ENCODE measurements around the gene TBCC.

Gene TBCC

GRCh38 chr6:42745640-42746462 lies at the start of gene TBCC:
TBCC (minus strand) TSS chr6:42746103; CDS start chr6:42746073, 30 bp downstream.
- DNase-seq (ENCODE audit: low read depth in 1 of 2, low spot score in 1 of 2), result peak; percentile 85 to 89

GRCh38 chr6:42795651-42796050 lies 49.7 kb upstream of the TBCC start:
- no peak for DNase-seq (ENCODE audit: low read depth in 1 of 2, low spot score in 1 of 2)

GRCh38 chr6:42791706-42792320 lies 45.9 kb upstream of the TBCC start:
- DNase-seq (ENCODE audit: low read depth in 1 of 2, low spot score in 1 of 2), result no peak

GRCh38 chr6:42790549-42791181 lies 44.8 kb upstream of the TBCC start:
- DNase-seq (ENCODE audit: low read depth in 1 of 2, low spot score in 1 of 2), result no peak

- DNase-seq (ENCODE audit: low read depth in 1 of 2, low spot score in 1 of 2), result no peak
These were observed 42.8 kb upstream of the TBCC start for GRCh38 chr6:42788671-42789070.

GRCh38 chr6:42787063-42787472 lies 41.2 kb upstream of the TBCC start:
- no peak for DNase-seq (ENCODE audit: low read depth in 1 of 2, low spot score in 1 of 2)

GRCh38 chr6:42786525-42786985 lies 40.7 kb upstream of the TBCC start:
- no peak for DNase-seq (ENCODE audit: low read depth in 1 of 2, low spot score in 1 of 2)

- no peak for DNase-seq (ENCODE audit: low read depth in 1 of 2, low spot score in 1 of 2)
These were observed 39.0 kb upstream of the TBCC start for GRCh38 chr6:42784717-42785498.

- no peak for DNase-seq (ENCODE audit: low read depth in 1 of 2, low spot score in 1 of 2)
These were observed 38.2 kb upstream of the TBCC start for GRCh38 chr6:42783876-42784642.

- DNase-seq (ENCODE audit: low read depth in 1 of 2, low spot score in 1 of 2), result peak; percentile 59 to 66
These were observed 37.4 kb upstream of the TBCC start for GRCh38 chr6:42783177-42783875.

GRCh38 chr6:42782689-42783176 lies 36.8 kb upstream of the TBCC start:
- peak; percentile 46 to 60 for DNase-seq (ENCODE audit: low read depth in 1 of 2, low spot score in 1 of 2)

GRCh38 chr6:42781796-42782688 lies 36.1 kb upstream of the TBCC start, which contains the start of gene BICRAL:
BICRAL (plus strand) TSS chr6:42782052; CDS start chr6:42822023, 39,971 bp downstream.
- peak; percentile 41 to 53 for DNase-seq (ENCODE audit: low read depth in 1 of 2, low spot score in 1 of 2)

GRCh38 chr6:42781546-42781795 lies 35.6 kb upstream of the TBCC start:
- no peak for DNase-seq (ENCODE audit: low read depth in 1 of 2, low spot score in 1 of 2)

- no peak for DNase-seq (ENCODE audit: low read depth in 1 of 2, low spot score in 1 of 2)
These were observed 33.6 kb upstream of the TBCC start for GRCh38 chr6:42779521-42779920.

- DNase-seq (ENCODE audit: low read depth in 1 of 2, low spot score in 1 of 2), result no peak
These were observed 32.2 kb upstream of the TBCC start for GRCh38 chr6:42778122-42778521.

GRCh38 chr6:42777126-42777822 lies 31.4 kb upstream of the TBCC start:
- DNase-seq (ENCODE audit: low read depth in 1 of 2, low spot score in 1 of 2), result no peak

GRCh38 chr6:42774821-42775487 lies 29.1 kb upstream of the TBCC start:
- DNase-seq (ENCODE audit: low read depth in 1 of 2, low spot score in 1 of 2), result peak in 1 of 2 donors; percentile 11

- DNase-seq (ENCODE audit: low read depth in 1 of 2, low spot score in 1 of 2), result peak in 1 of 2 donors; percentile 11
These were observed 28.3 kb upstream of the TBCC start for GRCh38 chr6:42774201-42774600.
